Midbrain (tissue), 1 donor: ENCODE measurements around the gene NF1.
"Not testable (repeated sequence)": the region's sequence is repeated elsewhere in the genome, so short reads cannot be mapped to it uniquely, and the experiment has no call there.

Source experiments
- DNase-seq: peaks from one replicate; lab custom pipeline; 2025; lab: John Stamatoyannopoulos, UW

The NF1 gene

DNA sequence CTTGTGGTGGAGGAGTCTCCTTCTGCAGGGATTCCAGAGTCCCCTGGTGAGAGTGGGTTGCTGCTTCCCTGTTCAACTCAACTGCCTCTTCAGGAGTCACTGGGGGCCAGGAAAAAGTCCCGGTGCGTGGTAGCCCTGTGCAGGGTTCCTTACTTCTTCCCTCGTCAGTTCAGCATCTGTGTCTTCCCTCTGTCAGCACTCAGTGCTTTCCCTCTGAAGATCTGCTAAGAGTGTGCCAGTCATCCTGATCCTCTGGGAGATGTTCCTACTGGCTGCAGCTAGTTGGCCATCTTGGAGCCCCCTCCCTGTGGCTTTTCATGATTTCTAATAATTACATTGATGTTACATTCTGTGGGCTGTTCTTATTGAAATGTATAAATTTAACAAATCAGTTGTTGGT lies 36.5 kb downstream of the NF1 start:
- DNase-seq, result no peak

DNA sequence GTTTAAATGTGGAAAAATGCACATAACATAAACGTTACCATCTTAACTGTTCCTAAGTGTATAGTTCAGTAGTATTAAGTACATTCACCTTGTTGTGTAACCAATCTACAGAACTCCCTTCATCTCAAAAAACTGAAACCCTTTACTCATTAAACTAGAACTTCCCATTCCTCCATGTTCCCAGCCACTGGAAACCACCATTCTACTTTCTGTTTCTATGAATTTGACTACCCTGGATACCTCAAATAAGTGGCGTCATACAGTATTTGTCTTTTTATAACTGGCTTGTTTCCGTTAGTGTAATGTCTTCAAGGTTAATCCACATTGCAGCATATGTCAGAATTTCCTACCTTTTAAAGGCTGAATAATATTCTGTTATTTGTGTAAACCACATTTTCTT lies 38.2 kb downstream of the NF1 start:
- no peak for DNase-seq

DNA sequence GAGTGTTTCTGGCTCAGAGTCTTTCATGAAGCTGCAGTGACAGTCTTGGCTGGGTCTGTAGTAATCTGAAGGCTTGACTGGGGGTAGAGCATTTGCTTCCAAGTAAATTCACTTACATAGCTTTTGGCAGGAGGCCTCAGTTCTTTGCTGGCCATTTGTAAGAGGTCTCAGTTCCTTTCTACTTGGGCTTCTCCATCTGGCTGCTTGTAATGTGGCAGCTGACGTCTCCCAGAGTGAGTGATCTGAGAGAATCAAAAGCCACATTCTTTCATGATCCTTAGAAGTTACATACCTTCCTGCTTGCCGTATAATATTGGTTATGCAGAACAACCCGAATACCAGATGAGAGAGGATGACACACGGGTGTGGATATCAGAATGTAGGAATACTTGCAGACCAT lies 39.8 kb downstream of the NF1 start:
- DNase-seq, result no peak

DNA sequence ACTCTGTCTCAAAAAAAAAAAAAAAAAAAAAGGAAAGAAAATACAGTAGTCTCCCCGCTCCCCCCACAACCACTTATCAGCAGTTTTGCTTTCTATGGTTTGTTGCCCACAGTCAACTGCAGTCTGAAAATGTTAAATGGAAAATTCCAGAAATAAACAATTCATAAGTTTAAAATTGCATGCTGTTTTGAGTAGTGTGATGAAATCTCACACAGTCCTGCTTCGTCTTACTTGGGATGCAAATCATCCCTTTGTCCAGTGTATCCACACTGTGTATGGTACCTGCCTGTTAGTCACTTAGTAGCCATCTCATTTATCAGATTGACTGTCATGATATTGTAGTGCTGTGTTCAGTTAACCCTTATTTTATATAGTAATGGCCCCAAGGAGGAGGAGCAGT lies 41.5 kb downstream of the NF1 start:
- DNase-seq, result no peak

DNA sequence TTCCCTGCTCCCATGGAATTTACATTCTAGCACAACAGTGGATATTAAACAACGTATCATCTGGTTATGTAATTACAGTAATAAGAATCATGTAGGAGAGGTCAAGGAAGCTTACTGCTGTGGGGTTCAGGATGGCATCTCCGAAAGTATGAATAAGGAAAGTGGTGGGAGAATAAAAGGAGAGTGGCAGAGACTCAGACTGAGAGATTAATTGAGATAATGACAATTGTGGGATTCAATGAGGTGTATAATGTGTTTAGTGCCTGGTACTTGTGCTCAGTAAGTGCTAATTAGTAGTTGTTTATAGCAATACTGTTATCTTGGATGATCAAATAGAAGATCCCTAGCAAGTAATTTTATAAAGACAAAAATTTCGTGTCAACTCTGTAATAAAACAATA lies 45.3 kb downstream of the NF1 start:
- no peak for DNase-seq

DNA sequence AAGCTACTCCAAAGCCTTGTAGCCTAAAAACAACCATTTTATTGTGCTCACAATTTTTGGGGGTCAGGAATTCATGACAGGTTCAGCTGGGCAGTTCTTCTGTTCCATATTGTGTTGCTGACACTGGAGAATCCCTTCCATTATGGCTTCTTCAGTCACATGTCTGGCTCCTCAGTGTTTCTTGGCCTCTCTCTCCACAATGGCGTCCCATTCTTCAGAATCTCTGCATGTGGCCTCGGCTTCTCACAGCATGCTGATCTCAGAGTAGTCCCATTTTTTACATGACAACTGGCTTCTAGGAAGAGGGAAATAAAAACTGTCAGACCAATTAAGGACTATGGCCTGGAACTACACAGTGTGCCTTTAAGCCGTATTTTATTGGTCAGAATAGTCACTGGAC lies 49.7 kb downstream of the NF1 start:
- DNase-seq, result no peak

DNA sequence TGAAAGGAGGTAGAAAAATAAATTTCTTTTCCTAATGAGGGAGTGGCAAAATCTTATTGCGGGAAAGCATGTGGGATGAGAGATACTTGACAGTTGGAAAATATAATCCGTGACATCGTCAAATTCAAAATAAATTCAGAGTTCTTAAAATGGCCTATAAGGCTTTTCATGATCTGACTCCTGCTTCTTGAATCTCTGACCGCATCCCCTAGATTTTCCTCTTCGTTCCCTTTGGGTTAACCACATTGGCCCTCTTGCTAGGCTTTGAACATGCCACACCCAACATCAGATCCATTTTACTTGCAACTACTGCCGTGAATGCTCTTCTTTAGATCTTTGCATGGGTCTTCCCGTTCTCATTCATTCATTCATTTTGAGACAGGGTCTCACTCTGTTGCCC lies 50.1 kb downstream of the NF1 start:
- no peak for DNase-seq

DNA sequence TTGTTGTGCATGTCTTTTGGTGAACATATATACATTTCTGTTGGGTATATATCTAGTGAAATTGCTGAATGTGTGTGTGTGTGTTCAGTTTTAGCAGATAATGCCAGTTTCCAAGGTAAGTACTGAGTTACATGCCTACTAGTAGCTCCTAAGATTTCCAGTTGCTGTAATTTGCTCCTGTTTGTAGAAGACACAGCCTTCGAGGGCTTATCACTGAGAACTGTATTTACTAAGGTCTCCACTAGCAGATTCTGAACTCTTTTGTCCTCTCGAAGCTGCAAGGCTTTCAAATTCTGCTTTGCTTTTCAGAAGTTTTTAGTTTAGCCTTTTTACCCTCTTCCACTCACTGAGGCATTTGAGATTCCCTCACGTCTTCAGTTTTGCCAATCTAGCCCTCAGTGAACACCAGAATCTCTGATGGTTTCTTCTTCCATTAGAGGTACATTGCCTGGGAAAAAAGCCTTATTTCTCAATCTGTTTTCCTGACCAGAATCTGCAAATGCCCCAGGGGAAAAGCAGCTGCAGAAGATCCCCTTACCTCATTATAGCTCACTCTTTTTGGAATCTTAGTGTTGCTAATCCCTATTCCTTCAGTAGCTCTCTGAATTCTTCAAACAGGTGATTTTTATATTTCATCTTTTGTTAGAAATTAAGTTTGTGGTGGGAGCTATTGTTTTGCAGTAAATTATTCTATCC lies 52.9 kb downstream of the NF1 start:
- DNase-seq, result no peak

DNA sequence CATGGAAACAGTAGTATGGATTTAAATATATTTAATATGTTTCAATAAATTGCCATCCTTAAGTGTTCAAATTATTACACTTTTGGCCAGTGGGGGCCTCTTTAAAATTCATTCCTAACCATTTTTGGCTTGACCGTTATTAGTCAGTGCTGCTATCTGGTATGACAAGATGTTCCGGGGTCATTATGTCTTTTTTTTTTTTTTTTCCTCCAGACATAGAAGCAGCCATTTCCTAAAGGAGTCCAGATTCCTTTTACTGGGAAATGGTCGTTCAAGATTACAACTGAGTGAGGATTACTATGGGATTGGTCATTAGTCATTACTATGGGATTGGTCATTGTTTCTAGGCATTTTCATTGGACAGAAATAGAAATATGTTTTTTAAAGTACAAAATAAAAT lies 53.4 kb downstream of the NF1 start:
- DNase-seq, result no peak

DNA sequence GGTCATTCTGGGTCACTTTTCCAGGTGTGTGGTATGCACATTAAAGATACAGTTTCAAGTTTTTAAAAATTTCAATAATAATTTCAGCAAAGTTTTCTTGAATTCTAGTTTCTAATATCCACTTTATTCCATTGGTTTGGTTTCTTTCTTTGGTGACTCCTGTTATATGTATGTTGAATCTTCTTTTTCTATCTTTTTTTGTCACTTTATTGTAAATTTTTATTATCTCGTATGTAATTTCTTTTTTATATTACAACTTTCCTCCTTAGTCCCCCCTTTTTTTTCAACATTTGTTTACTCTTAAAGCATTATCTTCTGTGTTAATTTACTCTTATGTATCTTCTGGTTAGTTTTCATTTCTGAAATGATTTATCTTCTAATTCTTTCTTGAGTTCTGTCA lies 57.5 kb downstream of the NF1 start:
- no peak for DNase-seq

DNA sequence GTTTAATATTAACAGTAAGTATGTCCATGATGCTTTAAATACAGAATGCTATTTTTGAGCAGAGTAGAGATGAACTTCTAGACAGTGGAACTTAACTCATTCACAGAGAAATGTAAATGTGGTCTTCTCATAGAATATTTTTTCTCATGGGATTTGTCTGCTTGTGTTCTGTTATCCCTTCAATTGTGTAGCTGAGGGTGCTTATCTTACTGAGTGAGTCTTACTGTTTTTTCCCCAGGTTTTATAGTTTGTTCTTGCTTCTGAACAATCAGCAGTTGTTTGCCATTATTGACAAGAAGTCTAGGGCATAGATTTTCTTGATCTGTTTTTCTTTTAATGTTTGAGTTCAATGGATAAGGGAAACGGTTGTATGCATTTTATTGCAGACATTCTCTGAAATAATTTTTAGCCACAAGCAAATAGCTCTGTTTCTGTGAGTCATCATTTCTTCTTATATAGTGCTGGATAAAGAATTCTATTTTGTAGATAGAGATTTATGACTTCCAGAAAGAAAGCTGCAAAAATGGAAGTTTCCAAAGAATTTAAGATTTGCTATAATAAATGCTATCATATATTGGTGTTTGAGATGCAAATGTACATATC lies 60.5 kb downstream of the NF1 start:
- DNase-seq, result no peak

DNA sequence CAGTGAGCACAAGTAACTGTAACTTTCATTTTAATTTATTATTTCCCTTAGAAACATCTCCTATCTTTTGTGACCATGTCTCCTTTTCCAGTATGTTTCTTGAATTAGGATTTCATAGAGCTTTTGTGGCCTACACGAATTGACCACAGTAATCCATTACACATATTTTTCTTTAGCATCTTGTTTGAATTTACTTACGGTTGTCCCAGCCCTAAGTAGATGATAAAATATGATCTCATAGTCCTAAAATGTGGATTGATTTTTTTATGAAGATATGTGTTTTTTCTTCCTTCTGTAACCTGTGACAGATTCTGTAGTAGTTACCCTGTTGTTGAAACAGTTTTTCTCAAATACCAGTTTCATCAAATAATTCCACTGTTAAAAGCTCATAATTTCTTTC lies 61.5 kb downstream of the NF1 start:
- DNase-seq, result no peak

DNA sequence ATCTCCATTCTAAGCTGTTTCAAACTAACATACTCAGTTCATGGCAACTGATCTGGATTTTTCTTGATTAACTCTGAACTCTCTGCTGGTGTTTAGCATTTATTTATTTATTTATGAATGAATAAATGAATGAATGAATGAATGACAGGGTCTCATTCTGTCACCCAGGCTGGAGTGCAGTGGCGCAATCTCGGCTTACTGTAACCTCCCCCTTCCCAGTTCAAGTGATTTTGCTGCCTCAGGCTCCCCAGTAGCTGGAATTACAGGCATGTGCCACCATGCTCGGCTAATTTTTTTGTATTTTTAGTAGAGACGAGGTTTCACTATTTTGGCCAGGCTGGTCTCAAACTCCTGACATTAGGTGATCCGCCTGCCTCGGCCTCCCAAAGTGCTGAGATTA lies 62.1 kb downstream of the NF1 start:
- not testable (repeated sequence) for DNase-seq

DNA sequence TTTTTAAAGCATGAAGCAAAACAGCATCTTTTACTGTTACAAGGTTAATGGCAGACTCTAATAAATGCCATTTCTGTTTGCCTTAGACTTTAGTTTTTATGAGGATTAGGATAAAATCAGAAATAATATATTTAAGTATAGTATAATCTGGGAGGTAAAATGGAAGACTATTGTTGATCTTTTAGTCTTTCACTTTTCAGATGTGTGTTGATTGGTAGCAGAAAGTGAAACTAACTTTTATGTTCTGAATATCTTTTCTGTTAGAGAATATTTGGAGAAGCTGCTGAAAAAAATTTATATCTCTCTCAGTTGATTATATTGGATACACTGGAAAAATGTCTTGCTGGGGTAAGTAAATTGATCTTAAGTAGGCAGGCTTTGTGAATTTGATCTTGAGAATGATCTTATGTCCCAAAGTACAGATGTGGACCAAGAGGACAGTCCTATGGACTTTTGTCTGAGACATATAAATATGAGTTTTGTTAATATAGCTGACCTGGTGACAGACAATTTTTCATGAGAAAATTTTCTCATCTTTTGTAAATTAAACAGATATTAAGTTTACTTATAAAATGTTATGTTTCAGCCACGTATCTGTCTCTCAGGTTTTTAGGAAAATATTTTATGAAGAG lies 64.1 kb downstream of the NF1 start:
- DNase-seq, result no peak

DNA sequence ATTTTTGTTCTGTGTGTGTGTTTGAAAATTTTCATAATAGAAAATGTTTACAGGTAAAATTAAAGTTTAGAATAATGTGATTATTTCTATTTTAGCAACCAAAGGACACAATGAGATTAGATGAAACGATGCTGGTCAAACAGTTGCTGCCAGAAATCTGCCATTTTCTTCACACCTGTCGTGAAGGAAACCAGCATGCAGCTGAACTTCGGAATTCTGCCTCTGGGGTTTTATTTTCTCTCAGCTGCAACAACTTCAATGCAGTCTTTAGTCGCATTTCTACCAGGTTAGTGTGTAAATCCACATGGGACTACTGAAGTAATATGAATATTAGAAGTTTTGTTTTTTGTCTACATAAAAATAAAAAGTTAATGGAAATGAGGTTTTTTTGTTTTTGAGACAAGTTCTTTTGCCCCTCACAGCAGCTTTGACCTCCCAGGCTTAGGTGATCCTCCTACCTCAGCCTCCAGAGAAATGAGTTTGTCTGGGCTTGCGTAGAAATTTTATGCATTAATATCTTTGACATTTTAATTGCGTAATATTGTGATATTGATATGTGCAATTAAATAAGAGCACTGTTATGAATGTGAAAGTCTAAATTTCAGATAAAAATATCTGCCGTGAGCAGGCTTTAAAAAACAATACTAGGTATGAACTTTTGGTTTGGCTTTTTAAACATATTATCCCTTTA lies 68.5 kb downstream of the NF1 start:
- DNase-seq, result no peak

DNA sequence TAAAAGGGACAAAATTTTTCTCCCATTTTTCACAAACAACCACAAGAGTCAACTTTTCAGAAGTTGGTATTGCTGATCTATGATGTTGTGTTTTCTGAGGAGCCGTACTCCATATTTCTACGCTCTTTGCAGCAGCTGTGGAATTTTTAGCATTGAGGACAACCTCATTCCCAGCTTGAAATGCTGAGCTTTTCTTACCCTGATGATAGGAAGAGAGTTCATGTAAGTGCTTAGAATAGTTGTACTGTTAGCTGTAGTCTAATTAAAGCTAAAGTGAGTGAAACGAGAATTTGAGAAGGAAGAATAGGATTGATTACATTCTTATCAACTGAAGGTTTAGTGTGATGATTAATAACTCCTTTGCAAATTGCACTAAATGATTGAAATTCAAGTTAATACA lies 72.3 kb downstream of the NF1 start:
- no peak for DNase-seq

DNA sequence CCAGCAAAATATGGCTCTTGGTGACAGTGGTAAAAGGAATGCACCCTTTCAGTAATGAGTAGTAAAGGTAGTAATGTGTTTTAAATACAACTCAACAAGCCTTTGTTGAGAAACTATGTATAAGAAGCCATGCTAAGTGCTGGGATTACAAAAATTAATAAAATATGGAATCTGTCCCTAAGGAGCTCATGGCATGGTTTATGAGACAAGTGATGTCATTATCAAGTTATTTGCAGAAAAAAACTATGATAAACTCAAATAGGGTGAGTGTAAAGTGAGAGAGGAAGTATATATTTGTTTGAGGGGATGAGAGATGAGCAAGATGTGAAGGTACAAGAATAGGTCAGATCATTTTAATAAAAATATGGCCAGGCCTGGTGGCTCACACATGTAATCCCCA lies 76.9 kb downstream of the NF1 start:
- DNase-seq, result no peak

DNA sequence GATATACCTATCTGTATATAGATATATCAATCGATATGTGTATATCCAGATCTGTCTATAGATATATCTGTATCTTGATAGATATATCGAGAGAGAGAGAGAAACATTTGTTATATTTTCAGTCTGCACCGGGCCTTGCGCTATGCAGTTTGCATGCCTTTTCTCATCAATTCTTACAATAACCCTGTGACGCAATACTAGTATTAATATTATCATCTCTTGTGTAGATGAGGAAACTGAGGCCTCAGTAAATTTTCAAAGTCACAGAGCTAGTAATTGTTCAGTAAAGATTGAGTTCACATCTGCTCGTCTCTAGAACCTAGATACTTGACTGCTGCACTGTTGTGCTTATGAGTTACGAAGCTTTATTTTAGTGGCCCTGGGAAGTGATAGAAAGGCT lies 77.6 kb downstream of the NF1 start:
- no peak for DNase-seq

DNA sequence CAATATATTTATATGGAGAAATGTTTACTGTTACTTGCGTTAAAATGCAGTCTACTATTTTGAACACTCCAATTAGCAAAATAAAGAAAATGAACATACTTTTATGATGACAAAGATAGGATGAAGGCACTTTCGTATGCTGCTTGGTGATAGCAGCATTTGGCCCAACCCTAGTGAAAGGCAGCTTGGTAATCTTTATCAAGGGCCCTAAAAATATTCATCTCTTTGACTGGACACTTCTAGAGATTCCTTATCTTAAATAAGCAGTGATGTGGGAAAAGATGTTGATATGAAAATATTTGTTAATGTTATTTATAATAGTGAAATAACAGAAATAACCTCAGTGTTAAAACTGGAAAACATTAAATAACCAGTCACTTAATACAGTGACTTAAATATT lies 79.4 kb downstream of the NF1 start:
- DNase-seq, result no peak

DNA sequence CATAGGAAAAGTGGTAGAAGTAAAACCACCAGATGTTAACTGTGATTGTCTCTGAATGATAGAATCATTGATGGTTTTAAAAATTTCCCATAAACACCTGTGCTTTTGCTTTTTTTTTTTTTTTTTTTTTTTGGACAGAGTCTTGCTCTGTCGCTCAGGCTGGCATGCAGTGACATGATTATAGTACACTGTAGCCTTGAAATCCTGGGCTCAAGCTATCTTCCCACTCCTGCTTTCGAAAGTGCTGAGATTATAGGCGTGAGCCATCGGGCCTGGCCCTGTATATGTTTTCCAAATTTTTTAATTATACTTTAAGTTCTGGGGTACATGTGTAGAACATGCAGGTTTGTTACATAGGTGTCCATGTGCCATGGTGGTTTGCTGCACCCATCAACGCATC lies 80.5 kb downstream of the NF1 start:
- no peak for DNase-seq

DNA sequence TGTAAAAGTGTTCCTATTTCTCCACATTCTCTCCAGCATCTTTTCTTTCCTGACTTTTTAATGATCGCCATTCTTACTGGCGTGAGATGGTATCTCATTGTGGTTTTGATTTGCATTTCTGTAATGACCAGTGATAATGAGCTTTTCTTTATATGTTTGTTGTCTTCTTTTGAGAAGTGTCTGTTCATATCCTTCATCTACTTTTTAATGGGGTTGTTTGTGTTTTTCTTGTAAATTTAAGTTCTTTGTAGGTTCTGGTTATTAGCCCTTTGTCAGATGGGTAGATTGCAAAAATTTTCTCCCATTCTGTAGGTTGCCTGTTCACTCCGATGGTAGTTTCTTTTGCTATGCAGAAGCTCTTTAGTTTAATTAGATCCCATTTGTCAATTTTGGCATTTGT lies 81.4 kb downstream of the NF1 start:
- DNase-seq, result not testable (repeated sequence)

DNA sequence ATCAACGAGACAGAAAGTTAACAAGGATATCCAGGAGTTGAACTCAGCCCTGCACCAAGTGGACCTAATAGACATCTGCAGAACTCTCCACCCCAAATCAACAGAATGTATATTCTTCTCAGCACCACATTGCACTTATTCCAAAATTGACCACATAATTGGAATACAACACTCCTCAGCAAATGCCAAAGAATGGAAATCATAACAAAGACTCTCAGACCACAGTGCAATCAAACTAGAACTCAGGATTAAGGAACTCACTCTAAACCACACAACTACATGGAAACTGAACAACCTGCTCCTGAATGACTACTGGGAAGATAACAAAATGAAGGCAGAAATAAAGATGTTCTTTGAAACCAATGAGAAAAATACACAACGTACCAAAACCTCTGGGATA lies 84.2 kb downstream of the NF1 start:
- DNase-seq, result not testable (repeated sequence)

DNA sequence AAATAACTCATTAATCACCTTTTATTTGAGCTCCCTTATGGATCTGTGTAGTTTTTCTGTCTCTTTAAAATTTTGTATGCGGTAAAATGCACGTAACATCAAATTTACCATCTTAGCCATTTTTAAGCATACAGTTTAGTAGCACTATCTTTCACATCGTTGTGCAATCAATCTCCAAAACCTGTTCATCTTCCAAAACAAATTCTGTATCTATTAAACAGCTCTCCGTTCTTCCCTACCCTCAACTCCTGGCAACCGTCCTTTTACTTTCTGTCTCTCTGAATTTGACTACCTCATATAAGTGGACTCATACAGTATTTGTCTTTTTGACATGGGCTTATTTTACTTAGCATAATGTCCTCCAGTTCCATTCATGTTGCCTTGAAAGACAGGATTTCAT lies 100.5 kb downstream of the NF1 start:
- no peak for DNase-seq
